ENCODE measurements around the gene KCNH2. TPM values are rescaled to one million over a fixed set of nuclear protein-coding genes. Genes with fewer than 3 reads are reported as not detected.

KCNH2 gene
- total and polyA plus RNA-seq, 4 donors, result 0.43 to 2.0 (median 1.3) TPM

- no peak overlapping the region for H3K9ac ChIP-seq (ENCODE audit: insufficient read depth in 1 of 2, low read length in 2 of 2)
- TF ChIP-seq, protein P1, sequence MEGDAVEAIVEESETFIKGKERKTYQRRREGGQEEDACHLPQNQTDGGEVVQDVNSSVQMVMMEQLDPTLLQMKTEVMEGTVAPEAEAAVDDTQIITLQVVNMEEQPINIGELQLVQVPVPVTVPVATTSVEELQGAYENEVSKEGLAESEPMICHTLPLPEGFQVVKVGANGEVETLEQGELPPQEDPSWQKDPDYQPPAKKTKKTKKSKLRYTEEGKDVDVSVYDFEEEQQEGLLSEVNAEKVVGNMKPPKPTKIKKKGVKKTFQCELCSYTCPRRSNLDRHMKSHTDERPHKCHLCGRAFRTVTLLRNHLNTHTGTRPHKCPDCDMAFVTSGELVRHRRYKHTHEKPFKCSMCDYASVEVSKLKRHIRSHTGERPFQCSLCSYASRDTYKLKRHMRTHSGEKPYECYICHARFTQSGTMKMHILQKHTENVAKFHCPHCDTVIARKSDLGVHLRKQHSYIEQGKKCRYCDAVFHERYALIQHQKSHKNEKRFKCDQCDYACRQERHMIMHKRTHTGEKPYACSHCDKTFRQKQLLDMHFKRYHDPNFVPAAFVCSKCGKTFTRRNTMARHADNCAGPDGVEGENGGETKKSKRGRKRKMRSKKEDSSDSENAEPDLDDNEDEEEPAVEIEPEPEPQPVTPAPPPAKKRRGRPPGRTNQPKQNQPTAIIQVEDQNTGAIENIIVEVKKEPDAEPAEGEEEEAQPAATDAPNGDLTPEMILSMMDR (IDR thresholded peaks at IDR 0.05; ENCODE audit: control extremely low read depth, extremely low read depth), result peak; percentile 41
- DNase-seq (peak; percentile 65 to 68 (median 65)), ATAC-seq (ENCODE audit: insufficient read depth, low FRiP score) (peak; percentile 65)
- peaks cover 0 to 18% (median 10%) of the 10 kb centered on the region in 5 donors for H3K4me1 ChIP-seq (ENCODE audit: control insufficient read depth in 5 of 5, insufficient read depth in 5 of 5, low read length in 5 of 5)
- H3K4me3 ChIP-seq, result no peak overlapping the region
- H3K27me3 ChIP-seq (ENCODE audit: control insufficient read depth in 3 of 3, insufficient read depth in 3 of 3, low read length in 2 of 3), result peaks cover 0 to 16% (median 3%) of the 10 kb centered on the region in 3 donors
- H3K36me3 ChIP-seq (ENCODE audit: control insufficient read depth in 4 of 4, insufficient read depth in 4 of 4, low read length in 4 of 4), result no peaks in the 10 kb centered on the region
- H3K9me3 ChIP-seq (ENCODE audit: control insufficient read depth in 4 of 4, insufficient read depth in 3 of 4, low read length in 3 of 4), result peaks cover 0 to 8% (median 0%) of the 10 kb centered on the region in 4 donors
- H3K27ac ChIP-seq (ENCODE audit: low read depth in 1 of 2, low read length in 1 of 2), result no peak overlapping the region
- 9 to 11% methylated on average over 16 of the region's 16 CpGs for WGBS, 2 donors
These were observed 8.0 kb upstream of the KCNH2 start for GRCh38 chr7:150986099-150986512.

DNA sequence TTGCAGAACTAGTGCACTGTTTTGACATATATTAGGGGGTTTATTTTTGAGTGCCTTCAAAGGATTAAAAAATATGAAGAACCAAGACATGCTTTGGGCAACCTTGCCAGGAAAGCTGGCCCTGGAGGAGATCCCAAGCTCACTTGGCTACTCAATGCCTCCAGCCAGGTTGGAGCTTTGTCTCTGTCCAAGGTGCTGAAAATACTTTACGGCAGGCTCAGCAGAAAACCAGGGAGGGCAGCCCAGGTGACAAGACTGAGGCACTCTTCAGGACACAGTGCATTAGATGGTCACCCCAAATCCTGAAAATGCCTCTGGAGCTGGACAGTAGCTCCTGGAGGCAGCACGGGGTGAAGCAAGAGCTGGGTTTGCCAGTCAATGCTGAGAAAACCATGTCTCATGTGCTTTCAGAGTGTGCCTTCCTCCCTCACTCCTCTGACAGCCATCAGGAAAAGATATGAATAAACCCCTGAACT lies 5.8 kb upstream of the KCNH2 start:
- no peak for ATAC-seq (ENCODE audit: insufficient read depth, low FRiP score)
- Histone ChIP-seq H3K27ac (ENCODE audit: low read depth in 1 of 2, low read length in 1 of 2) (no peak overlapping the region), H3K9ac (ENCODE audit: insufficient read depth in 1 of 2, low read length in 2 of 2) (no peak overlapping the region), H3K4me1 (ENCODE audit: control insufficient read depth in 5 of 5, insufficient read depth in 5 of 5, low read length in 5 of 5) (peaks cover 0 to 25% (median 7%) of the 10 kb centered on the region in 5 donors), H3K27me3 (ENCODE audit: control insufficient read depth in 3 of 3, insufficient read depth in 3 of 3, low read length in 2 of 3) (peaks cover 0 to 22% (median 6%) of the 10 kb centered on the region in 3 donors), H3K9me3 (ENCODE audit: control insufficient read depth in 4 of 4, insufficient read depth in 3 of 4, low read length in 3 of 4) (no peaks in the 10 kb centered on the region), H3K36me3 (ENCODE audit: control insufficient read depth in 4 of 4, insufficient read depth in 4 of 4, low read length in 4 of 4) (no peaks in the 10 kb centered on the region), H3K4me3 (no peak overlapping the region)
- 2 to 6% methylated on average over 2 of the region's 2 CpGs for WGBS, 2 donors
- DNase-seq, result peak in 2 of 3 donors; percentile 72 to 76
- TF ChIP-seq, protein P1 (IDR thresholded peaks at IDR 0.05; ENCODE audit: control extremely low read depth, extremely low read depth), result no peak

GRCh38 chr7:150982351-150982750 lies 4.2 kb upstream of the KCNH2 start:
- WGBS, 2 donors, result 39 to 44% methylated on average over 3 of the region's 3 CpGs
- Histone ChIP-seq H3K36me3 (ENCODE audit: control insufficient read depth in 4 of 4, insufficient read depth in 4 of 4, low read length in 4 of 4) (no peaks in the 10 kb centered on the region), H3K27ac (ENCODE audit: low read depth in 1 of 2, low read length in 1 of 2) (no peak overlapping the region), H3K9me3 (ENCODE audit: control insufficient read depth in 4 of 4, insufficient read depth in 3 of 4, low read length in 3 of 4) (no peaks in the 10 kb centered on the region), H3K4me1 (ENCODE audit: control insufficient read depth in 5 of 5, insufficient read depth in 5 of 5, low read length in 5 of 5) (peaks cover 0 to 24% (median 3%) of the 10 kb centered on the region in 5 donors), H3K9ac (ENCODE audit: insufficient read depth in 1 of 2, low read length in 2 of 2) (no peak overlapping the region), H3K27me3 (ENCODE audit: control insufficient read depth in 3 of 3, insufficient read depth in 3 of 3, low read length in 2 of 3) (peaks cover under 1 to 18% (median 6%) of the 10 kb centered on the region in 3 donors), H3K4me3 (no peak overlapping the region)
- TF ChIP-seq, protein P1 (IDR thresholded peaks at IDR 0.05; ENCODE audit: control extremely low read depth, extremely low read depth), result no peak
- ATAC-seq (ENCODE audit: insufficient read depth, low FRiP score) (no peak), DNase-seq (peak in 2 of 3 donors; percentile 51 to 55)

- no peak for ATAC-seq (ENCODE audit: insufficient read depth, low FRiP score)
- Histone ChIP-seq H3K9ac (ENCODE audit: insufficient read depth in 1 of 2, low read length in 2 of 2) (no peak overlapping the region), H3K4me3 (no peak overlapping the region), H3K4me1 (ENCODE audit: control insufficient read depth in 5 of 5, insufficient read depth in 5 of 5, low read length in 5 of 5) (peaks cover 0 to 31% (median 8%) of the 10 kb centered on the region in 5 donors), H3K27ac (ENCODE audit: low read depth in 1 of 2, low read length in 1 of 2) (no peak overlapping the region), H3K36me3 (ENCODE audit: control insufficient read depth in 4 of 4, insufficient read depth in 4 of 4, low read length in 4 of 4) (no peaks in the 10 kb centered on the region), H3K9me3 (ENCODE audit: control insufficient read depth in 4 of 4, insufficient read depth in 3 of 4, low read length in 3 of 4) (peaks cover 0 to 3% (median 0%) of the 10 kb centered on the region in 4 donors), H3K27me3 (ENCODE audit: control insufficient read depth in 3 of 3, insufficient read depth in 3 of 3, low read length in 2 of 3) (peaks cover 3 to 25% (median 6%) of the 10 kb centered on the region in 3 donors)
- WGBS, 2 donors, result 61 to 69% methylated on average over 6 of the region's 6 CpGs
- DNase-seq, result no peak
- TF ChIP-seq, protein P1 (IDR thresholded peaks at IDR 0.05; ENCODE audit: control extremely low read depth, extremely low read depth), result no peak
These were observed 3.5 kb upstream of the KCNH2 start for GRCh38 chr7:150981644-150982043.

Data from lung (tissue), 12 donors.